Right kidney (tissue), 9 donors: ENCODE results near the gene CDKN2B-AS1.
A peak's percentile ranks its signal among the peaks of the same experiment; 100 is the strongest.
"Not testable (repeated sequence)": the region's sequence is repeated elsewhere in the genome, so short reads cannot be mapped to it uniquely, and the experiment has no call there.

Experiments
- DNase-seq: peaks from one replicate; pipeline ENCODE4 v3.0.0-alpha.2; 2016
- long read RNA-seq, 8 donors: transcript quantifications; one replicate each; lab custom pipeline, GENCODE V29; 2026

Gene CDKN2B-AS1
- long read RNA-seq, donor 1, result 0 reads
- long read RNA-seq, donor 2, result 0 reads
- long read RNA-seq, donor 3, result 0 reads
- long read RNA-seq, donor 4, result 0 reads
- long read RNA-seq, donor 5, result 0 reads
- long read RNA-seq, donor 6, result 0 reads
- long read RNA-seq, donor 7, result 0 reads
- long read RNA-seq, donor 8, result 0 reads

GRCh38 chr9:21994556-21995005, at the start of gene CDKN2B-AS1:
Gene CDKN2B-AS1 (plus strand): TSS chr9:21994791.
- no peak for DNase-seq

GRCh38 chr9:21945606-21946005, 49.0 kb upstream of the CDKN2B-AS1 start:
- DNase-seq, result no peak

GRCh38 chr9:21958833-21959232, 35.8 kb upstream of the CDKN2B-AS1 start:
- no peak for DNase-seq

GRCh38 chr9:21959268-21959667, 35.3 kb upstream of the CDKN2B-AS1 start:
- not testable (repeated sequence) for DNase-seq

- DNase-seq, result no peak
These were observed 33.0 kb upstream of the CDKN2B-AS1 start for GRCh38 chr9:21961569-21961968.

GRCh38 chr9:21964925-21965385, 29.6 kb upstream of the CDKN2B-AS1 start:
- DNase-seq, result no peak

DNA sequence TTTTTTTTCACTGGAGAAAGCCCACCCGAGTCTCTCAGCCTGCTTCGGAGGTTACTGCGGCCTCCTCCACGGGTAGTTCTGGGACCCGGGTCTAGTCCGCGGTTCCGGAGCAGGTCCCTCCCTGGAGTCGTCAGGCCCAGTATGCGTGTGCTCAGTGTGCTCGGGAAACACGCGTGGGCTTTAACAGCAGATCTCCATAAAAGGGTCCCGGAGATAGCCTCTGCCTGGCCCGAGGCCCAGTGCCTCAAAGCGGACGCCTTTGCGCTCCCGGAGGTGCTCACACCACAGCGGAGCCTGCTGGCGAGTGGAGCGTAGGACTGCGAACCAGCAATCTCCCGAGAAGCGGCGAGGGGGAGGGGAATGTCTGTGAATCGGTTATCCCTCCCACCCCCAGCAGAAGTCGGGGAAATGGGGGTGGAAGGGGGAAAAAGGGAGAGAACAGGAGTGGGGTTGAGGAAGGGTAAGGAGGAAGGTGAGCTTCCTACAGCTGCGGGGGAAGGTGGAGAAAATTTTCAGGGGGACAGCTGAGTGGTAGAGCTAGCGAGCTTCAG, 29.1 kb upstream of the CDKN2B-AS1 start:
- peak; percentile 49 for DNase-seq

DNA sequence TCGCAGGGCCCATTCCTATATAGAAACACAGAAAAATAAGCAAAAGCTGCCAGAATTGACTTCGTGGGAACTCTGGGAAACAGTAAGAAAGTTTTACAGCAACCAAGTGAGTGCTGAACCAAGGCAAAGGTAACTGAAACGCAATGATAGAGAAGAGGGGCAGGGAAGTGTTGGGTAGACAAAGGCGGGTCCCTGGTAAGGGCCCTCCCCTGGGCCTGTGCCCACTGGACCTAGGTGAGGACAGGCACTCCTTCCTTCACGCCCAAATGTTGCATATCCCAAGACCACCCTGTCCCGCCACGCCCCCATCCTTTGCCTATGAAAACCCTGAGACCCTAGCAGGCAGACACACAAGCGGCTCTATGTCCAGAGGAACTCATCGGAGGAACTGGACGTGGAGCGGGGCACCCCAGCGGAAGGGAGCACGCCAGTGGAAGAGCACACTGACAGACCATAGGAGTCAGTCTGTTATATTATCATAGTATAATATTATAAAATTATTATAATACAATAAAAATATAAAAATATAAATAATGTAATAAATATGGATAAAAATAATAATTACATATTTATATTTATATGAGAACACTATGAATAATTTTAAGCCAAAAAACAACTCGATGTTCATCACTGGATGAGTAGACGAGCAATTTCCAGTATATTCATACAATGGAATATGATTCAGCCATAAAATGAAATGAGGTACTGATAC, 28.3 kb upstream of the CDKN2B-AS1 start:
- DNase-seq, result no peak

GRCh38 chr9:21967169-21967568, 27.4 kb upstream of the CDKN2B-AS1 start:
- DNase-seq, result no peak

DNA sequence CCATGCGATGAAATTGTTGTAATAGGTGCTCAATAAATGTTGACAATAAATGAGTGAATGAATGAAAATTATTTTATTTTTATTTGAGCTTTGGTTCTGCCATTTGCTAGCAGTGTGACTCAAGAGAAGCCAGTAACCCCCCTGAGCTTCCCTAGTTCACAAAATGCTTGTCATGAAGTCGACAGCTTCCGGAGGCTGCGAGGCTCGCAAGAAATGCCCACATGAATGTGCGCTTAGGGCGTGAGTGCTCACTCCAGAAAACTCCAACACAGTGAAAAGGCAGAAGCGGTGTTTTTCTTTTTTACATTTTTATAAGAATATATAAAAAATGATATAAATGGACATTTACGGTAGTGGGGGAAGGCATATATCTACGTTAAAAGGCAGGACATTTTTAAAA, 26.9 kb upstream of the CDKN2B-AS1 start:
- DNase-seq, result no peak

DNA sequence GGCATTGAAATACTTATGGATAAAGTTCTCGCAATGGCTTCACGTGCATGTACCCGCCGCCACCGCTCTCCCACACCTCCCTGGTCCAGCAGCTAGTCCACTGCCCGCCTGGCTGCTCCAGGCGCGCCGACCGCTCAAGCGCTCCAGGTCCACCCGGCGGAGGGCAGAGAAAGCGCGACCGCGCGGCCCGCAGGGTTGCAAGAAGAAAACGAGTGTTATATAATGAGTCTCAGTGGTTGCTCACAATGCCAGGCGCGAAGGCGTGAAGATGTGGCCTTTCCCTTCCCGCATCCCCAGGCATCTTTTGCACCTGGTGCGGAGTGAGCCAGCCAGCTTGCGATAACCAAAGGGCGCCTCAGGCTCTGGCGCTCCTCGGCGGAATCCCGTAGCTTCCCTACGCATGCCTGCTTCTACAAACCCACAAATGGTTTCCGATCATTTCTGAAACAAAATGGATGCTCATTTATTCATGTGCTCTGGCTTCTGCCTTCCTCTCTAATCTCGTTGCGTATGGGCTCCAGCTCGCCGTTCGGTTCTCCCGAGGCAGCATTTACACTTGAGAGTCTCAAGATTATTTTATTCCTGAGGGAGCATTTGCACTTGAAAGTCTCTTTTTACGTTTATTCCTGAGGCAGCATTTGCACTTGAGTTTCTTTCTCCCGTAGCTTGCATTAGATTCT, 26.1 kb upstream of the CDKN2B-AS1 start:
- DNase-seq, result peak; percentile 67

- DNase-seq, result no peak
These were observed 25.3 kb upstream of the CDKN2B-AS1 start for GRCh38 chr9:21969011-21969940.

DNA sequence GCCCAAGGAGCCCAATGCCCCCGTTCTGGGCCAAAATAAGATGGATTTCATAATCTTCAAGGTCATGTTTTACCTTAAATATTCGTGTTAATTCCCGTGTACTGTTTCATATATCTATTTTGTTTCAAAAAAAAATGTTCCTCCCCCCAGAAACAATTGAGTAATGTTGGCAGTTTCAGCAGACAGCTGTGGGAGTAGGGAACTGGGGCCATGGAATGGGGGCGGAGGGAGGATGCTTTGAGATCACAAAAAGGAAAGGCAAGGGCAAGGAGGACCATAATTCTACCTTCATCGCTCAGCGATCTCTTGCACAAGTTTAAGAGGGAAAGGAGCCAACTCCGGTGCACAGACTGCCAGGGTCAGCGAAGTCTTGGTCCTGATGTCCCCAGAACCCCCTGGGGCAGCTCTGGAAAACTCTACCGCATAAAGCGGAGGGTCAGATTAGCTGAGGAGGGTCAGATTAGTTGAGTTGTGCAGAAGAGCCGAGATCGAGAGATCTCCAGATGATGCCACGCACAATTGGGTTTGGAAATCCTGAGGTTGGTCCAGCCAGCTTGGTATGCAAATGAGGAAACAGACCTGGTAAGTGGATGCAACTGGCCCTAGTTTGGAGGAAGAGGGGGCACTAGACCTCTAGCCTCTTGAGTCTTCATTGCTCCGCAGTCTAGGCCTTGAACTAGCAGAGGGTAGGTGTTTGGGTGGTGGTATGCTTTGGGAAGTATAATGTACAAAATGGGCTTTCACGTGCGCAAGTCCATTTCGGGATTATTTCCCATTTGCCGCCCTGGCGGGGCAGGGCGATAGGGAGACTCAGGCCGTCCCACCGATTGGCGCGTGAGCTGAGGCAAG, 24.4 kb upstream of the CDKN2B-AS1 start:
- no peak for DNase-seq

DNA sequence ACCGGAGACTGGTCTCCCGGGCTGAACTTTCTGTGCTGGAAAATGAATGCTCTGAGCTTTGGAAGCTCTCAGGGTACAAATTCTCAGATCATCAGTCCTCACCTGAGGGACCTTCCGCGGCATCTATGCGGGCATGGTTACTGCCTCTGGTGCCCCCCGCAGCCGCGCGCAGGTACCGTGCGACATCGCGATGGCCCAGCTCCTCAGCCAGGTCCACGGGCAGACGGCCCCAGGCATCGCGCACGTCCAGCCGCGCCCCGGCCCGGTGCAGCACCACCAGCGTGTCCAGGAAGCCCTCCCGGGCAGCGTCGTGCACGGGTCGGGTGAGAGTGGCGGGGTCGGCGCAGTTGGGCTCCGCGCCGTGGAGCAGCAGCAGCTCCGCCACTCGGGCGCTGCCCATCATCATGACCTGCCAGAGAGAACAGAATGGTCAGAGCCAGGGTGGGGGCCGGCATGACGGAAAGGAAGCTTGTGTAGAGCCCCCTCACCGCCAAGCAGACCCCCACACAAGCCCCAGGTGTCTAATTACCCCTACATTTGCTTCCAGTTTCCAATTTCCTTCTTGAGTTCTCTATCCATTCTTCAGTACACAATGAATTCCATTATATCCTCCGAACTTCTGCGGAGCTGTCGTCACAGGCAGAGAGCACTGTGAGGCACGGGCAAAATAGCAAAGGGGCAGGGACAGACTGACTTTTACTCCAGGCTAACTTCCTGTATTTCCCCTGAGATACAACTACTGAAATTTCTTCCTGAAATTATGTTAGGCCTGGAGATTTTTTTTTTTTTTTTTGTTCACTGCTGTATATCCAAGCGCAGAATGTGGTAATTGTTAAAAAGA, 23.6 kb upstream of the CDKN2B-AS1 start:
- peak; percentile 56 for DNase-seq

DNA sequence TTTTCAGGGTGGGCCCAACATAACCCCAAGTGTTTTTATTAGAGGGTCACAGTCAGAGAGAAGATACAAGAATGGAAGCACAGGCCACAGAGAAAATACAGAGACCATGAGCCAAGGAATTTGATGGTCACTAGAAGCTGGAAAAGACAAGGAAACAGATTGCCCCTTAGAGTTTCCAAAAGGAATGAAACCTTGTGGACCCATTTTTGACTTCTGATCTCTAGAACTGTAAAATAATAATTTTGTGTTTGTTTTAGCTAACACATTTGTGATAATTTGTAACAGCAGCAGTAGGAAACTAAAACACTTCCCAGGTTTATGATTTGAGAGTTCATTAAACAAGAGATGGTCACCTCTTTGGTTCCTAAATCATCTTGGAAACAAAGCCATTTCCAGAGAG, 22.2 kb upstream of the CDKN2B-AS1 start:
- DNase-seq, result no peak

- peak; percentile 63 for DNase-seq
These were observed 20.3 kb upstream of the CDKN2B-AS1 start for GRCh38 chr9:21974343-21974721.

- DNase-seq, result peak; percentile 69
These were observed 19.7 kb upstream of the CDKN2B-AS1 start for GRCh38 chr9:21974722-21975409.

DNA sequence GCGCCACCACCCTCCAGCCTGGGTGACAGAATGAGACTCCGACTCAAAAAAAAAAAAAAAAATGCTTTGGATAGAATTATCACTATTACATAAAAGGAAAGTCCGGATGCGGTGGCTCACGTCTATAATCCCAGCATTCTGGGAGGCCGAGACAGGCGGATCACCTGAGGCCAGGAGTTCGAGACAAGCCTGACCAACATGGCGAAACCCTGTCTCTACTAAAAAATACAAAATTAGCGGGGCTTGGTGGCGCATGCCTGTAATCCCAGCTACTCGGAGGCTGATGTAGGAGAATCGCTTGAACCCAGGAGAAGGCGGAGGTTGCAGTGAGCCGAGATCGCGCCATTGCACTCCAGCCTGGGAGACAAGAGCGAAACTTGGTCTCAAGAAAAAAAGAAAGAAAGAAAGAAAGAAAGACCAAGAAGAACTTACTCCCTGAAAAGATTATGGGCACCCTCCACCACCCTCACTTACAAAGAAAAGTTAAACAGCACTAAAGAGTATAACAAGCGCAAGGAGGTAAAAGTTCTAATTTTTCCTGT, 18.2 kb upstream of the CDKN2B-AS1 start:
- no peak for DNase-seq

- no peak for DNase-seq
These were observed 12.2 kb upstream of the CDKN2B-AS1 start for GRCh38 chr9:21982391-21982790.
